GM12865 (cell line): ENCODE measurements around the gene BRIP1.

ENCODE experiments used
- DNase-seq: peaks from one replicate; pipeline ENCODE4 v3.0.0; 2010; ENCODE audit warnings: low read depth
- H3K4me3 ChIP-seq: 2 replicates; pipeline ENCODE4 v1.5.1; 2011; ENCODE audit warnings: mild to moderate bottlenecking, low read depth, low read length, control low read depth
- CTCF ChIP-seq: IDR thresholded peaks from 2 replicates; pipeline ENCODE4 v1.5.1; 2011; ENCODE audit warnings: low read length, control low read depth, low read depth, inconsistent platforms; ENCODE audit not compliant: insufficient read depth; ENCODE audit errors: missing control alignments

The BRIP1 gene

GRCh38 chr17:61647047-61647446 lies 216.3 kb downstream of the BRIP1 start:
- no peak overlapping the region for H3K4me3 ChIP-seq
- no peak for TF ChIP-seq CTCF
- DNase-seq, result no peak

- DNase-seq, result no peak
- TF ChIP-seq CTCF, result no peak
- H3K4me3 ChIP-seq, result no peak overlapping the region
Measured at GRCh38 chr17:61646482-61646881, 216.8 kb downstream of the BRIP1 start.

GRCh38 chr17:61645920-61646319 lies 217.4 kb downstream of the BRIP1 start:
- no peak for TF ChIP-seq CTCF
- H3K4me3 ChIP-seq, result no peak overlapping the region
- DNase-seq, result no peak

GRCh38 chr17:61644800-61645774 lies 218.2 kb downstream of the BRIP1 start:
- no peak for TF ChIP-seq CTCF

GRCh38 chr17:61642768-61643167 lies 220.6 kb downstream of the BRIP1 start:
- DNase-seq, result no peak
- H3K4me3 ChIP-seq, result no peak overlapping the region
- no peak for TF ChIP-seq CTCF

More at GRCh38 chr17:61644800-61645774, 218.2 kb downstream of the BRIP1 start:
- DNase-seq, result no peak
- H3K4me3 ChIP-seq, result no peak overlapping the region

- no peak for DNase-seq
- no peak overlapping the region for H3K4me3 ChIP-seq
- TF ChIP-seq CTCF, result no peak
Measured at GRCh38 chr17:61641715-61642114, 221.6 kb downstream of the BRIP1 start.

- H3K4me3 ChIP-seq, result no peak overlapping the region
- TF ChIP-seq CTCF, result no peak
- DNase-seq, result no peak
Measured at GRCh38 chr17:61641084-61641483, 222.2 kb downstream of the BRIP1 start.
